Sigmoid colon (tissue), 4 donors: ENCODE measurements around the gene MRPL11.
"Not testable (repeated sequence)": the region's sequence is repeated elsewhere in the genome, so short reads cannot be mapped to it uniquely, and the experiment has no call there.

Source experiments
- CTCF ChIP-seq, 4 experiments: fragments of 450-650 bp in 3 of 4; fragments of 200-600 bp in 1 of 4; IDR thresholded peaks; one replicate each; pipeline ENCODE4 v1.5.1; 2016 to 2019; ENCODE audit warnings: antibody characterized with exemption in 4 of 4, mild to moderate bottlenecking in 3 of 4, moderate library complexity in 2 of 4
- EP300 ChIP-seq, 4 donors: sonication (generic); formaldehyde crosslinking; IDR thresholded peaks; one replicate each; pipeline ENCODE4 v1.6.1; 2017; ENCODE audit warnings: antibody characterized with exemption in 4 of 4
- POLR2A ChIP-seq, 2 donors: fragments of 450-650 bp; IDR thresholded peaks; one replicate each; pipeline ENCODE4 v1.6.1; 2016; ENCODE audit warnings: antibody characterized with exemption in 2 of 2, mild to moderate bottlenecking in 2 of 2, moderate library complexity in 2 of 2
- POLR2AphosphoS5 ChIP-seq, 4 donors: sonication (generic); formaldehyde crosslinking; IDR thresholded peaks; one replicate each; pipeline ENCODE4 v1.6.1; 2017; ENCODE audit warnings: antibody characterized with exemption in 4 of 4

GRCh38 chr11:66431287-66431686 lies 7.4 kb downstream of the MRPL11 start:
- TF ChIP-seq POLR2A, POLR2AphosphoS5, CTCF, EP300 (IDR thresholded peaks at IDR 0.05): not testable (repeated sequence)
